Cardiac muscle cell (in vitro differentiated cells and primary cell): Measurements from ENCODE around the gene TNIK. TPM values are rescaled to one million over a fixed set of nuclear protein-coding genes. Genes with fewer than 3 reads are reported as not detected.

Experiments used
- DNase-seq, 2 donors: peaks; one replicate each; pipeline versions ENCODE4 v3.0.0 to v3.0.0-alpha.2; 2010 to 2017; ENCODE audit warnings: low read depth in 1 of 2, low spot score in 1 of 2
- H3K27ac ChIP-seq: fragments of 200-600 bp; sonication (generic); 2 replicates; pipeline ENCODE4 v1.5.1; 2016
- H3K27me3 ChIP-seq: fragments of 200-600 bp; sonication (generic); 2 replicates; pipeline ENCODE4 v1.6.0; 2016; ENCODE audit warnings: control low read depth
- H3K36me3 ChIP-seq: fragments of 200-600 bp; sonication (generic); 2 replicates; pipeline ENCODE4 v1.5.1; 2016; ENCODE audit warnings: control low read depth
- H3K4me1 ChIP-seq: fragments of 200-600 bp; sonication (generic); 2 replicates; pipeline ENCODE4 v1.8.1; 2017; ENCODE audit warnings: low read depth, mild to moderate bottlenecking, mixed run types
- H3K4me3 ChIP-seq: fragments of 200-600 bp; sonication (generic); 2 replicates; pipeline ENCODE4 v1.5.1; 2016; ENCODE audit warnings: mild to moderate bottlenecking
- H3K9me3 ChIP-seq: fragments of 200-600 bp; sonication (generic); 2 replicates; pipeline ENCODE4 v1.5.1; 2017; ENCODE audit warnings: low read depth, mild to moderate bottlenecking, control low read depth
- CTCF ChIP-seq: IDR thresholded peaks from 2 replicates; pipeline ENCODE4 v1.5.1; 2012; ENCODE audit warnings: low read depth, mild to moderate bottlenecking, low read length
- polyA plus RNA-seq: library from polyadenylated mRNA; unstranded; fragments of >200 nt; fragmentation: Nextera tagmentation; extraction: Ambion mirVana; gene quantifications from 2 replicates; pipeline ENCODE4 v1.2.1, GENCODE V29; 2016
- total RNA-seq: library from RNA; depleted of rRNA; stranded (reverse); fragments of >200 nt; gene quantifications from 2 replicates; pipeline ENCODE4 v1.2.3, GENCODE V29; 2016

The TNIK gene
- total and polyA plus RNA-seq, 2 experiments from 2014 or later, result 32.8 to 55.1 TPM

- H3K4me3 ChIP-seq, result no peak overlapping the region
- no peaks in the 10 kb centered on the region for H3K9me3 ChIP-seq
- H3K4me1 ChIP-seq, result peaks cover 4% of the 10 kb centered on the region
- no peak overlapping the region for H3K27ac ChIP-seq
- TF ChIP-seq CTCF, result no peak
- no peaks in the 10 kb centered on the region for H3K27me3 ChIP-seq
- DNase-seq, result no peak
- no peaks in the 10 kb centered on the region for H3K36me3 ChIP-seq
These were observed 232.4 kb downstream of the TNIK start for GRCh38 chr3:171227828-171228227.

GRCh38 chr3:171227359-171227758 is 232.8 kb downstream of the TNIK start:
- no peak overlapping the region for H3K4me3 ChIP-seq
- no peak for TF ChIP-seq CTCF

GRCh38 chr3:171226794-171227193 is 233.4 kb downstream of the TNIK start:
- Histone ChIP-seq H3K36me3 (no peaks in the 10 kb centered on the region), H3K27ac (no peak overlapping the region), H3K27me3 (no peaks in the 10 kb centered on the region), H3K9me3 (no peaks in the 10 kb centered on the region), H3K4me1 (peaks cover 4% of the 10 kb centered on the region), H3K4me3 (no peak overlapping the region)
- TF ChIP-seq CTCF, result no peak
- DNase-seq, result no peak

More at GRCh38 chr3:171227359-171227758, 232.8 kb downstream of the TNIK start:
- DNase-seq, result no peak
- no peaks in the 10 kb centered on the region for H3K36me3 ChIP-seq
- H3K9me3 ChIP-seq, result no peaks in the 10 kb centered on the region
- no peaks in the 10 kb centered on the region for H3K27me3 ChIP-seq
- H3K27ac ChIP-seq, result no peak overlapping the region
- H3K4me1 ChIP-seq, result peaks cover 4% of the 10 kb centered on the region

- H3K4me1 ChIP-seq, result peaks cover under 1% of the 10 kb centered on the region
- H3K27ac ChIP-seq, result no peak overlapping the region
- H3K36me3 ChIP-seq, result no peaks in the 10 kb centered on the region
- no peaks in the 10 kb centered on the region for H3K9me3 ChIP-seq
- TF ChIP-seq CTCF, result no peak
- H3K27me3 ChIP-seq, result no peaks in the 10 kb centered on the region
- no peak overlapping the region for H3K4me3 ChIP-seq
- DNase-seq, result peak in 1 of 2 donors; percentile 39
These were observed 234.5 kb downstream of the TNIK start for GRCh38 chr3:171225708-171226107.

- no peak for DNase-seq
- no peak overlapping the region for H3K27ac ChIP-seq
- TF ChIP-seq CTCF, result no peak
These were observed 235.0 kb downstream of the TNIK start for GRCh38 chr3:171225165-171225564.

GRCh38 chr3:171223396-171223795 is 236.8 kb downstream of the TNIK start:
- TF ChIP-seq CTCF, result no peak
- Histone ChIP-seq H3K27me3 (no peaks in the 10 kb centered on the region), H3K4me3 (no peak overlapping the region)

More at GRCh38 chr3:171225165-171225564, 235.0 kb downstream of the TNIK start:
- Histone ChIP-seq H3K9me3 (no peaks in the 10 kb centered on the region), H3K4me1 (no peaks in the 10 kb centered on the region), H3K4me3 (no peak overlapping the region), H3K36me3 (no peaks in the 10 kb centered on the region), H3K27me3 (no peaks in the 10 kb centered on the region)

More at GRCh38 chr3:171223396-171223795, 236.8 kb downstream of the TNIK start:
- Histone ChIP-seq H3K36me3 (no peaks in the 10 kb centered on the region), H3K9me3 (no peaks in the 10 kb centered on the region), H3K4me1 (no peaks in the 10 kb centered on the region), H3K27ac (no peak overlapping the region)
- no peak for DNase-seq
